CD4-positive, alpha-beta T cell treated with Interleukin-2 at 100 ng/mL for 4 hours (primary cell): ENCODE results near the gene TAS2R8.
"Not testable (repeated sequence)": the region's sequence is repeated elsewhere in the genome, so short reads cannot be mapped to it uniquely, and the experiment has no call there.

Experiments used
- DNase-seq: peaks from one replicate; pipeline ENCODE4 v3.0.0-alpha.2; 2020; ENCODE audit warnings: low spot score

TAS2R8 gene, protein sequence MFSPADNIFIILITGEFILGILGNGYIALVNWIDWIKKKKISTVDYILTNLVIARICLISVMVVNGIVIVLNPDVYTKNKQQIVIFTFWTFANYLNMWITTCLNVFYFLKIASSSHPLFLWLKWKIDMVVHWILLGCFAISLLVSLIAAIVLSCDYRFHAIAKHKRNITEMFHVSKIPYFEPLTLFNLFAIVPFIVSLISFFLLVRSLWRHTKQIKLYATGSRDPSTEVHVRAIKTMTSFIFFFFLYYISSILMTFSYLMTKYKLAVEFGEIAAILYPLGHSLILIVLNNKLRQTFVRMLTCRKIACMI

DNA sequence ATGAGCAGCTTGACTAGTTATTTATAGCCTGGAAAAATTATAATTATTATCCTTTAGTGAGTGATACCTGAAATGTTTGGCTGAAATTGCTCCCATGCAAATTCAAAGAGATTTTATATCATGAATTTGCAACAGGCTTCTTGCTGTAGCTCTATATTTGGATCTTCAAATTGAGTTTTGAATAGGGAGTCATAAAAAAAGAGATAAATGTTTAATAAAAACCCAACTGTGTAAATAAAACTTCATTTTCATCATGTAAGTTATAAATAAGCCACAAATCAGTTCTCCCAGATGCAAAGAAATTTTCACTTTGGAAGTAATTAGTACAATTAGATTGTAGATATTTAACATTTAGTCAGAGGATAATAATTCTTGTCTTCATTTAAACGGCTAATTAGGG is at the start of gene TAS2R8:
Gene TAS2R8 (minus strand): TSS at position 101 of the 400 bp plus-strand sequence. CDS start 306 bp downstream, outside the sequence.
- DNase-seq, result no peak

DNA sequence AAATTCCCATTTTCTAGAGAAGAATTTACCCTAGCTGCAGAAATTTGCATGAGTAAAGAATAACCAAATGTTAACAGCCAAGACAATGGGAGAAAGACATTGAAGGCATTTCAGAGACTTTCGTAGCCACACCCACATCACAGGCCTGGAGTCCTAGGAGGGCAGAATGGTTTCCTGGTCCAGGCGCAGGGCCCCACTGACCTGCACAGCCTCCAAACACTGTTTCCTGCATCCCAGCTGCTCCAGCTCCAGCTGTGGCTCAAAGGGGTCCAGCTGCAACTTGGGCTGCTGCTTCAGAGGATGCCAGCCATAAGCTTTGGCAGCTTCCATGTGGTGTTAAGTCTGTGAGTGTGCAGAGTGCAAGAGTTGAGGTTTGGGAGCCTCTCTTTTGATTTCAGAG is 48.7 kb upstream of the TAS2R8 start:
- no peak for DNase-seq

GRCh38 chr12:10853776-10854175 is 46.7 kb upstream of the TAS2R8 start:
- no peak for DNase-seq

GRCh38 chr12:10851243-10851858 is 44.3 kb upstream of the TAS2R8 start:
- DNase-seq, result no peak

DNA sequence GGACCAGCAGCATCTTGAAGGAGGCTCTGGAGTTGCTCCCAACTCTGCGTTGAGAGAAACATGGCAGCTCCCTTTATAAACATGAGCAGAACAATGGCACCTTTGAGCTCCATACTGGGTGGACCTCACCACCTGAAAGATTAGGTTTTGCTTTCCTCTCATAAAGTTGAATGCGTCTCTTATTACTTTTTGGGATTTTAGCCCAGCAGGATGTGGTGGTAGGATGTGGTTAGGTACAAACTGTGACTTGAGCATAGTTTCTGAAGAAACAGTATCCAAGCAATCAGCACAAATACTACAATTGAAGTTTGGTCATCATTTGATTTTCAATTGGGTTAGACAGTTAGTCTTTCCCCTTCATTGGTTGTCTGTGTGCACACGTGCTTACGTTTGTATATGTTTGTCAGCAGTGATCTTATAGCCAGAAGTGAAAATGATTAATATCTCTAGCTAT is 42.4 kb upstream of the TAS2R8 start, which contains the start of gene PRR4:
Gene PRR4 (minus strand): TSS at position 51 of the 454 bp plus-strand sequence. CDS start 38 bp downstream, at position 13.
- DNase-seq, result no peak

DNA sequence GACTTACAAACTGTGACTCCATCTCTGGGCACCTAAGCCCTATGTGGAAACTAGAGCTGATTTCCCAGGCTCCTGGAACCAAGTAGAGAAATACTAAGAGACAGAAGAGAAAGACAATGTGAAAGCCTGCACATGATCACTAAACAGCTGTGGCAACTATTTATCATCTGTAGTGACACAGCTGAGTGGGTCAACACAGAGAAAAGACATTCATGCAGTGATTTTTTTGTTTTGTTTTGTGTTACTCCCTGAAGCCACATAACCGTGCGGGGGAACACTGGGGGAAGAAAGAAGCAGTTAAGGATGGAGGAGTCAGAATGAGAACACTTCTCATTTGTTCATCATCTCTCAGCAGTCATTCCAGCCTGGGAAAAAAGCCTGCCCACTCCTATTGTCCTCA is 40.7 kb upstream of the TAS2R8 start:
- no peak for DNase-seq

DNA sequence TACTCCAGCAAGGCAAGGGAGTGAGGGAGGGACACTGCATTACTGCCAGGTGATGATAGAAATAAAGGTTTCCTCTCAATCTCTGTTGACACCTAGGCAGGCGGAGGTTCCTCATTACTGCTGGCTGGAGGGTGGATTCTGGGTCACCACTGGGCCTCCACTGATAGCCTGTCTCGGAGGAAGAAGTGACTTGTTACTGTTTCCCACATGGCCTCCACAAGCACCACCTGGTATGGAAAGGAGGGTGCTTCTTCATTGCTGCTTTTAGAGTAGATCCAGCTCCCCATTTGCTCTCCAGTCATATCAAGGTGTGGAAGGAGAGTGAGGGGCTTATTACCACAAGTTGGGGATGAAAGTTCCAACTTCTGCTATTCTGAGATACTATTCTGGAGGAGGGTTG is 35.8 kb upstream of the TAS2R8 start:
- no peak for DNase-seq

GRCh38 chr12:10838461-10838860 is 31.4 kb upstream of the TAS2R8 start:
- DNase-seq, result no peak

GRCh38 chr12:10829994-10830393 is 22.9 kb upstream of the TAS2R8 start:
- DNase-seq, result no peak

- DNase-seq, result no peak
Measured at GRCh38 chr12:10826258-10826657, 19.2 kb upstream of the TAS2R8 start, which contains the start of gene TAS2R10. TSS of gene TAS2R10 (minus strand) at chr12:10826358. CDS start at chr12:10826269, 89 bp downstream.

GRCh38 chr12:10824957-10825356 is 17.9 kb upstream of the TAS2R8 start:
- DNase-seq, result no peak

- DNase-seq, result no peak
Measured at GRCh38 chr12:10811883-10812536, 4.9 kb upstream of the TAS2R8 start.

- DNase-seq, result no peak
Measured at GRCh38 chr12:10810068-10810467, 3.0 kb upstream of the TAS2R8 start, which contains the start of gene TAS2R9. TSS of gene TAS2R9 (minus strand) at chr12:10810168. CDS start at chr12:10810075, 93 bp downstream.

DNA sequence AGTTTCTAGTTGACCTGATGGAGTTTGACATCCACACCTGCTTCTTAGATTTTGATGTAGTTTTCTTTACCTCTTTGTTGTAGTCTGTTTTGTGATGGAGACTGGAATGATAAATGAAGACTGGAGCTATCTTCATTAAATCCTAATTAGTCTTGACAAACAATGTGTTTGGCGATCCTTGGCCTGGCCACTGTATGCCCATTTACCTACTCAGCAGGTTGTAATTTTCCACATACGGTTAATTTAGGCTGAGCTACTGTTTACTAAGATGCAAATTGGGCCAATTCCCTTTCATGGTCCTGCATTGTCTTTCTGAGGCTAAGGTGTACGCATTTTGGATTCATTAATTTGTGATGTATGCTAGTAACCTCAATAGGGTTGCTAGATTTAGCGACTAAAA is 4.5 kb downstream of the TAS2R8 start, which contains the start of gene TAS2R7:
Gene TAS2R7 (minus strand): TSS at position 41 of the 400 bp plus-strand sequence. CDS start 57 bp downstream, outside the sequence.
- no peak for DNase-seq

DNA sequence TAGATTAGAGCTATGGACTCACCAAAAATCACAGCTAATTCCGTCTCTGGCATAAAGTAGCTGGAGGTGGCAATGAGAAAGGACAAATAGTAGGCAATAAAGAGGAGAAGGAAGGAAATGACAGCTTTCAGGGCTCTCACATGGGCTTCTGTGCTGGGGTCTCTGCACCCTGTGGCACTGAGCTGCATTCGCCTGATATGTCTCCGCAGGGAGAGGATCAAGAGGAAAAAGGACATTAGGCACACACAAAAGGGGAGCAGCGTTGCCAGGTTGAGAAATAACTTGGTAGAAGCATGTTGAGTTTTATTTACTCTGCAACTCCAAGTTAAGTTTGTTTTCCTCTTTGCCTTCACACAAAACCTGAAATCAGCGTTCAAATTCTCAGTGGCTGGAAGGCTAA is 5.3 kb downstream of the TAS2R8 start:
- no peak for DNase-seq

- no peak for DNase-seq
Measured at GRCh38 chr12:10794222-10794621, 12.9 kb downstream of the TAS2R8 start.

- not testable (repeated sequence) for DNase-seq
Measured at GRCh38 chr12:10791769-10792168, 15.3 kb downstream of the TAS2R8 start.

DNA sequence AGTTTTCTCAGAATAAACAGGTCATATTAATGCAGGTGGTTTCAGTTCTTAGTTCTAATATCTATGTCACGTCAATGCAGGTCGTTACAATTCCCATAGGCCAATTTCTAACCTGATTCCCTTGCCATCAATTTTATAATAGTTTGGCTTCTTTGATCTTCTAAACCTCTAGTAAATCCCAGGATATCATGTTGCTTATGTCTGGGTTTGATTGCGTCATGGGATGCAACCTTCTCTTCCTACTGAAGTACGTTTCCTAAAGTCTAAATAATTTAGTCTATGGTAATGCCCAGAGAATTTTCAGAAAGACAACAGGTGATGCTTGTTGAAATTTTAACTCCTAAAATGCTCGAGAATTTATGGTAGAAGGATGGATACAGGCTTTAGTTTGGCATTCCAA is 23.8 kb downstream of the TAS2R8 start:
- DNase-seq, result no peak

- DNase-seq, result no peak
Measured at GRCh38 chr12:10779103-10779502, 28.0 kb downstream of the TAS2R8 start.

DNA sequence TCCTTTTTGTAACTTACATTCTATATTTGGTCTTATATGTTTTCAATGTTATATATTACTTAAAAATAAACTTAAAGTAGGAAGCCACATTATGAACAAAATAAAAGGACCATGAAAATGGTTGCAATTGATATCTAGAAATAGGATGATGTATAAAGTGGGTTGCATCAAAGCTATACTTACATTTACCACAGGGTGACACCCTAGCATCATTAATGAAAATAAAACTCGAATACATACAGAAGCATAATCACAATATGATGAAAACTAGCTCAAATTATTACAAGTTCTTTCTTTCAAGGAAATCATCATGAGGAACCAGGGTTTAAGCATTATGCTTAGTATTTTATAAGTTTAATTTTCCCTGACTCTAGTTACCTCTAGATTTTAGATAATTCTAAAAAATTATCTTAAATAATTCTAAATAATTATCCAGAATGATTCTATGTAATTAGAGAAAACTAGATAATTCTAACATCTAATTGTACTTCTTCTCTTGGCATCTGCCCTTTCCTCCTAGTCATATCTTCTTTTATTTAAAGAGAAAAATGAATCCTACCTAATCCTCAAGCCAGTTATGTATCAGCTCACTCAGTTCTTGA is 35.9 kb downstream of the TAS2R8 start:
- DNase-seq, result peak; percentile 53

GRCh38 chr12:10759657-10760056 is 47.4 kb downstream of the TAS2R8 start:
- DNase-seq, result no peak

GRCh38 chr12:10756194-10756593 is 50.9 kb downstream of the TAS2R8 start:
- DNase-seq, result no peak
